Astrocyte of the cerebellum (primary cell): ENCODE results near the gene CCDC88B.

Experiments used
- DNase-seq: peaks from one replicate; pipeline ENCODE4 v3.0.0-alpha.2; 2011; ENCODE audit warnings: low read depth
- H3K4me3 ChIP-seq: 2 replicates; pipeline ENCODE4 v1.5.1; 2011; ENCODE audit warnings: mild to moderate bottlenecking, low read depth, low read length, moderate library complexity
- CTCF ChIP-seq: IDR thresholded peaks from 2 replicates; pipeline ENCODE4 v1.5.1; 2012; ENCODE audit warnings: low read length, low read depth, moderate library complexity, mild to moderate bottlenecking; ENCODE audit errors: missing control alignments
- in situ Hi-C: cut with HindIII; loops from 2 replicates; pipeline ENCODE4 v1.10.0; 2017; ENCODE audit warnings: low sequenced_read_pairs

CCDC88B gene

GRCh38 chr11:64348383-64349024 is 8.5 kb downstream of the CCDC88B start:
- H3K4me3 ChIP-seq = no peak overlapping the region
- no peak for TF ChIP-seq CTCF
- DNase-seq = peak; percentile 43
- in situ Hi-C loops = no loop called here

- in situ Hi-C loops = no loop called here
- no peak overlapping the region for H3K4me3 ChIP-seq
- TF ChIP-seq CTCF = no peak
- no peak for DNase-seq
Measured at GRCh38 chr11:64349025-64349387, 9.0 kb downstream of the CCDC88B start.

GRCh38 chr11:64349404-64349803 is 9.4 kb downstream of the CCDC88B start:
- TF ChIP-seq CTCF = no peak
- H3K4me3 ChIP-seq = no peak overlapping the region
- no peak for DNase-seq
- in situ Hi-C loops = no loop called here

GRCh38 chr11:64351136-64351631 is 11.2 kb downstream of the CCDC88B start:
- DNase-seq = no peak
- TF ChIP-seq CTCF = no peak
- H3K4me3 ChIP-seq = no peak overlapping the region
- in situ Hi-C loops = no loop called here

- no peak for TF ChIP-seq CTCF
- no peak overlapping the region for H3K4me3 ChIP-seq
- DNase-seq = no peak
- in situ Hi-C loops = no loop called here
Measured at GRCh38 chr11:64352099-64352994, 12.3 kb downstream of the CCDC88B start.

GRCh38 chr11:64352995-64353714 is 13.2 kb downstream of the CCDC88B start:
- no peak for DNase-seq

More at GRCh38 chr11:64352995-64353714, 13.2 kb downstream of the CCDC88B start:
- no peak overlapping the region for H3K4me3 ChIP-seq
- TF ChIP-seq CTCF = no peak
- in situ Hi-C loops = no loop called here
